ENCODE measurements around the gene ANKRD28.

ANKRD28 gene

GRCh38 chr3:15649858-15650257 lies 147.9 kb downstream of the ANKRD28 start:
- Histone ChIP-seq H3K9me3 (ENCODE audit: control insufficient read depth, low read length) (no peaks in the 10 kb centered on the region), H3K27me3 (ENCODE audit: control insufficient read depth, insufficient read depth, low read length) (no peaks in the 10 kb centered on the region), H3K4me3 (ENCODE audit: low read length) (no peak overlapping the region), H3K36me3 (ENCODE audit: control insufficient read depth, insufficient read depth, low read length) (no peaks in the 10 kb centered on the region), H3K4me1 (ENCODE audit: control insufficient read depth, insufficient read depth, low read length) (no peaks in the 10 kb centered on the region), H3K9ac (ENCODE audit: low read length) (no peak overlapping the region)

DNA sequence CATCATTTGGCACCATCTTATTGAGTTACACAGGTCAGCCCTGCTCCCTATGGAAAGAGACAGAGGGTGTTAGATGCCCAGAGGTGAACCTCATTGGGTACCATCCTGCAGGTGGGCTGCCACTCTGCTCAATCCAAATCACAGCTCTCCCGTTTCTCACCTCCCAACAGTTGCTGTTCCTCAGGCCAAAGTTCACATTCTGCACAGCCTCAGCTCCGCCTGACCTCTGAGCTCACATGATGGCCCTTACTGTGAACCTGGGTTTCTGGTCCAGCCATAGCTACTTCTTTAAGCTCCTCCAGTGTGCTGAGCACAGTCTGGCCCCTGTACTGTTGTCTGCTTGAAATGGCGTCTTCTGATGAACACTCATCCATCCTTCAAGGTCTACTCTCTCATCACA lies 148.4 kb downstream of the ANKRD28 start:
- Histone ChIP-seq H3K36me3 (ENCODE audit: control insufficient read depth, insufficient read depth, low read length) (no peaks in the 10 kb centered on the region), H3K27me3 (ENCODE audit: control insufficient read depth, insufficient read depth, low read length) (no peaks in the 10 kb centered on the region), H3K9ac (ENCODE audit: low read length) (no peak overlapping the region), H3K4me1 (ENCODE audit: control insufficient read depth, insufficient read depth, low read length) (no peaks in the 10 kb centered on the region), H3K9me3 (ENCODE audit: control insufficient read depth, low read length) (no peaks in the 10 kb centered on the region), H3K4me3 (ENCODE audit: low read length) (no peak overlapping the region)

- Histone ChIP-seq H3K9me3 (ENCODE audit: control insufficient read depth, low read length) (no peaks in the 10 kb centered on the region), H3K9ac (ENCODE audit: low read length) (no peak overlapping the region), H3K4me3 (ENCODE audit: low read length) (no peak overlapping the region), H3K36me3 (ENCODE audit: control insufficient read depth, insufficient read depth, low read length) (no peaks in the 10 kb centered on the region), H3K4me1 (ENCODE audit: control insufficient read depth, insufficient read depth, low read length) (no peaks in the 10 kb centered on the region), H3K27me3 (ENCODE audit: control insufficient read depth, insufficient read depth, low read length) (no peaks in the 10 kb centered on the region)
These were observed 150.1 kb downstream of the ANKRD28 start for GRCh38 chr3:15647611-15648167.

- no peaks in the 10 kb centered on the region for H3K4me1 ChIP-seq (ENCODE audit: control insufficient read depth, insufficient read depth, low read length)
- H3K9me3 ChIP-seq (ENCODE audit: control insufficient read depth, low read length): no peaks in the 10 kb centered on the region
- no peaks in the 10 kb centered on the region for H3K36me3 ChIP-seq (ENCODE audit: control insufficient read depth, insufficient read depth, low read length)
- no peaks in the 10 kb centered on the region for H3K27me3 ChIP-seq (ENCODE audit: control insufficient read depth, insufficient read depth, low read length)
- no peak overlapping the region for H3K9ac ChIP-seq (ENCODE audit: low read length)
- no peak overlapping the region for H3K4me3 ChIP-seq (ENCODE audit: low read length)
These were observed 150.8 kb downstream of the ANKRD28 start for GRCh38 chr3:15646851-15647511.

DNA sequence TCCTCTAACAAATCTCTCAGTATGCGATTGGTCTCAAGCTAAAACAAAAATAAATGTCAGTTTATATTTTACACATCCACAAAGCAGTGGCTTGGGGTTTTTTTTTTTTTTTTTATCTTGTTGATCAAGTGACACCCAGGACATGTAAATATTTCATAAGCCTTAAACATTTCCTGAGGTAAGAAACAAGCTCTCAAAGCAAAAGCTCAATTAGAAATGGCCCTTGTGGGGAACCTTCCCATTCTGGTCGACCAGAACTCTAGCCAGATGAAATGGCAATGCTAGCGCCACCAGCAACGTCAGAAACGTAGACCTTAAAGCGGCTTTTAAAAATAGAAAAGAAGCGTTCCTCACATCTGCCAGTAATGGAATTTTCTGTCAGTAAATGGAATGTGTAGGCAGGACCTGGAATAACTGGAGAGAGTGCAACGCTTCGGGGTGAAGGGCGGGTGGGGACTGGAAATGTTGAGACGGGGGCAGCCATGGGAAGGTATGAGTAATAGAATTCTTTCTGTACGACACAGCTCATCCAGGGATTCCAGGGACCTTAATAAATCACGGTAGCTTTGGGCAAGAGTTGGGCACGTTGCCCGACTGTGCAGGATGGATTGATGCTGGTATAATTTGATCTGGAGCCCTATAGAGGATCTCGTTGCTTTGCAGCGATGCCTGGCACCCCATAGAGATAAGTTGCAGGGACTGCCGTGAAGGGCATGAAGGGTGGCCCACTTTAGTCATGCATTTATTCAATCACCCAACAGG lies 151.9 kb downstream of the ANKRD28 start:
- no peaks in the 10 kb centered on the region for H3K36me3 ChIP-seq (ENCODE audit: control insufficient read depth, insufficient read depth, low read length)
- H3K9ac ChIP-seq (ENCODE audit: low read length): no peak overlapping the region
- H3K4me1 ChIP-seq (ENCODE audit: control insufficient read depth, insufficient read depth, low read length): no peaks in the 10 kb centered on the region
- no peak overlapping the region for H3K4me3 ChIP-seq (ENCODE audit: low read length)
- H3K9me3 ChIP-seq (ENCODE audit: control insufficient read depth, low read length): no peaks in the 10 kb centered on the region
- no peaks in the 10 kb centered on the region for H3K27me3 ChIP-seq (ENCODE audit: control insufficient read depth, insufficient read depth, low read length)

GRCh38 chr3:15645246-15645645 lies 152.5 kb downstream of the ANKRD28 start:
- Histone ChIP-seq H3K36me3 (ENCODE audit: control insufficient read depth, insufficient read depth, low read length) (no peaks in the 10 kb centered on the region), H3K9ac (ENCODE audit: low read length) (no peak overlapping the region)

GRCh38 chr3:15638891-15639262 lies 158.9 kb downstream of the ANKRD28 start:
- no peak overlapping the region for H3K9ac ChIP-seq (ENCODE audit: low read length)
- no peaks in the 10 kb centered on the region for H3K27me3 ChIP-seq (ENCODE audit: control insufficient read depth, insufficient read depth, low read length)
- H3K9me3 ChIP-seq (ENCODE audit: control insufficient read depth, low read length): no peaks in the 10 kb centered on the region
- H3K4me3 ChIP-seq (ENCODE audit: low read length): no peak overlapping the region
- H3K4me1 ChIP-seq (ENCODE audit: control insufficient read depth, insufficient read depth, low read length): peaks cover 5% of the 10 kb centered on the region
- H3K36me3 ChIP-seq (ENCODE audit: control insufficient read depth, insufficient read depth, low read length): no peaks in the 10 kb centered on the region

More at GRCh38 chr3:15645246-15645645, 152.5 kb downstream of the ANKRD28 start:
- no peaks in the 10 kb centered on the region for H3K4me1 ChIP-seq (ENCODE audit: control insufficient read depth, insufficient read depth, low read length)
- H3K27me3 ChIP-seq (ENCODE audit: control insufficient read depth, insufficient read depth, low read length): no peaks in the 10 kb centered on the region
- H3K9me3 ChIP-seq (ENCODE audit: control insufficient read depth, low read length): no peaks in the 10 kb centered on the region
- no peak overlapping the region for H3K4me3 ChIP-seq (ENCODE audit: low read length)

- no peak overlapping the region for H3K9ac ChIP-seq (ENCODE audit: low read length)
- H3K27me3 ChIP-seq (ENCODE audit: control insufficient read depth, insufficient read depth, low read length): no peaks in the 10 kb centered on the region
- no peak overlapping the region for H3K4me3 ChIP-seq (ENCODE audit: low read length)
- no peaks in the 10 kb centered on the region for H3K36me3 ChIP-seq (ENCODE audit: control insufficient read depth, insufficient read depth, low read length)
- H3K9me3 ChIP-seq (ENCODE audit: control insufficient read depth, low read length): no peaks in the 10 kb centered on the region
- peaks cover 10% of the 10 kb centered on the region for H3K4me1 ChIP-seq (ENCODE audit: control insufficient read depth, insufficient read depth, low read length)
These were observed 159.4 kb downstream of the ANKRD28 start for GRCh38 chr3:15638193-15638890.

- H3K36me3 ChIP-seq (ENCODE audit: control insufficient read depth, insufficient read depth, low read length): no peaks in the 10 kb centered on the region
- no peak overlapping the region for H3K4me3 ChIP-seq (ENCODE audit: low read length)
- no peak overlapping the region for H3K9ac ChIP-seq (ENCODE audit: low read length)
- peaks cover 12% of the 10 kb centered on the region for H3K4me1 ChIP-seq (ENCODE audit: control insufficient read depth, insufficient read depth, low read length)
- H3K27me3 ChIP-seq (ENCODE audit: control insufficient read depth, insufficient read depth, low read length): no peaks in the 10 kb centered on the region
- H3K9me3 ChIP-seq (ENCODE audit: control insufficient read depth, low read length): no peaks in the 10 kb centered on the region
These were observed 160.4 kb downstream of the ANKRD28 start for GRCh38 chr3:15637131-15637951.

- peak overlapping the region; percentile 24 for H3K9ac ChIP-seq (ENCODE audit: low read length)
- H3K36me3 ChIP-seq (ENCODE audit: control insufficient read depth, insufficient read depth, low read length): no peaks in the 10 kb centered on the region
- H3K4me1 ChIP-seq (ENCODE audit: control insufficient read depth, insufficient read depth, low read length): peaks cover 12% of the 10 kb centered on the region
- H3K9me3 ChIP-seq (ENCODE audit: control insufficient read depth, low read length): no peaks in the 10 kb centered on the region
- no peaks in the 10 kb centered on the region for H3K27me3 ChIP-seq (ENCODE audit: control insufficient read depth, insufficient read depth, low read length)
- H3K4me3 ChIP-seq (ENCODE audit: low read length): no peak overlapping the region
These were observed 161.6 kb downstream of the ANKRD28 start for GRCh38 chr3:15636028-15636709.

DNA sequence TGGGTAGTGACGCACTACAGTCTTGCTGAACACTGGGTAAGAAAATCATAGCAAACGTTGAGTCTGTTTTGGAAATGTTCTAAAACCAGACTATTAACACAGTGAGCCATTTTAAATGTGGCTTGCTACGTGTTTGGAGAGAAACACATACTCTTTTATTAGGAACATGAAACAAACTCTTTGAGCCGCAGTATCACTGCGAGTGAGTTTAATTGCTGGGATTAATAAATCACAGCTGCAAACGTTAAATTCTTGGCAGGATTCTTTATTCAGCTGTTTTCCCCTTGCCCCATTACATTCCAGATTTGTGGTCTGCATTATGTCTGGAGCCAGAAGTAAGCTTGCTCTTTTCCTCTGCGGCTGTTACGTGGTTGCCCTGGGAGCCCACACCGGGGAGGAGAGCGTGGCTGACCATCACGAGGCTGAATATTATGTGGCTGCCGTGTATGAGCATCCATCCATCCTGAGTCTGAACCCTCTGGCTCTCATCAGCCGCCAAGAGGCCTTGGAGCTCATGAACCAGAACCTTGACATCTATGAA lies 162.6 kb downstream of the ANKRD28 start:
- Histone ChIP-seq H3K9ac (ENCODE audit: low read length) (no peak overlapping the region), H3K9me3 (ENCODE audit: control insufficient read depth, low read length) (no peaks in the 10 kb centered on the region), H3K4me3 (ENCODE audit: low read length) (no peak overlapping the region), H3K27me3 (ENCODE audit: control insufficient read depth, insufficient read depth, low read length) (no peaks in the 10 kb centered on the region), H3K36me3 (ENCODE audit: control insufficient read depth, insufficient read depth, low read length) (no peaks in the 10 kb centered on the region), H3K4me1 (ENCODE audit: control insufficient read depth, insufficient read depth, low read length) (peaks cover 18% of the 10 kb centered on the region)
